Neural cell (in vitro differentiated cells): ENCODE measurements around the gene APBB1IP. TPM values are rescaled to one million over a fixed set of nuclear protein-coding genes. Genes with fewer than 3 reads are reported as not detected.

ENCODE experiments used
- H2AFZ ChIP-seq: fragments of 200-600, 300-800 bp; sonication (generic), shearing (Covaris generic); 2 replicates; pipeline ENCODE4 v1.6.0; 2014; ENCODE audit warnings: low read depth, mild to moderate bottlenecking, antibody characterized with exemption, low read length, moderate library complexity
- H3F3A ChIP-seq: fragments of 200-600 bp; shearing (Covaris generic); 2 replicates; pipeline ENCODE4 v1.6.1; 2016; ENCODE audit warnings: mild to moderate bottlenecking, moderate library complexity, mixed read lengths, antibody characterized with exemption, low read length; ENCODE audit not compliant: insufficient read depth, poor library complexity, severe bottlenecking
- H3K27ac ChIP-seq: fragments of 200-600, 300-800 bp; sonication (generic), shearing (Covaris generic); 2 replicates; pipeline ENCODE4 v1.5.1; 2014; ENCODE audit warnings: mild to moderate bottlenecking, low read length, moderate library complexity
- H3K27me3 ChIP-seq: fragments of 300-800, 200-600 bp; sonication (generic), shearing (Covaris generic); 2 replicates; pipeline ENCODE4 v1.6.0; 2014; ENCODE audit warnings: mild to moderate bottlenecking, low read depth, low read length, moderate library complexity; ENCODE audit not compliant: insufficient read depth
- H3K36me3 ChIP-seq: fragments of 300-800, 200-600 bp; sonication (generic), shearing (Covaris generic); 2 replicates; pipeline ENCODE4 v1.5.1; 2014; ENCODE audit warnings: mild to moderate bottlenecking, antibody characterized with exemption, low read length, moderate library complexity; ENCODE audit not compliant: insufficient read depth
- H3K4me2 ChIP-seq: fragments of 300-800, 200-600 bp; sonication (generic), shearing (Covaris generic); 2 replicates; pipeline ENCODE4 v1.6.0; 2014; ENCODE audit warnings: mild to moderate bottlenecking, low read length
- H3K4me3 ChIP-seq: fragments of 300-800, 200-600 bp; sonication (generic), shearing (Covaris generic); 2 replicates; pipeline ENCODE4 v1.5.1; 2014; ENCODE audit warnings: mild to moderate bottlenecking, low read length, moderate library complexity
- H3K79me2 ChIP-seq: fragments of 200-600 bp; shearing (Covaris generic); replicated peaks from 2 replicates; pipeline ENCODE4 v1.6.0; 2014; ENCODE audit warnings: mild to moderate bottlenecking, low read length, moderate library complexity; ENCODE audit not compliant: insufficient read depth
- H3K9ac ChIP-seq: fragments of 300-800, 200-600 bp; sonication (generic), shearing (Covaris generic); 2 replicates; pipeline ENCODE4 v1.6.1; 2016; ENCODE audit warnings: mild to moderate bottlenecking, low read length, mixed read lengths
- H3K9me2 ChIP-seq: fragments of 200-600 bp; shearing (Covaris generic); 2 replicates; pipeline ENCODE4 v1.6.1; 2016; ENCODE audit warnings: mild to moderate bottlenecking, low read length, mixed read lengths; ENCODE audit not compliant: insufficient read depth
- H3K9me3 ChIP-seq: fragments of 200-600, 300-800 bp; sonication (generic), shearing (Covaris generic); 2 replicates; pipeline ENCODE4 v1.6.1; 2016; ENCODE audit warnings: mild to moderate bottlenecking, mixed run types, low read length, moderate library complexity, mixed read lengths
- H4K20me1 ChIP-seq: fragments of 200-600 bp; shearing (Covaris generic); 2 replicates; pipeline ENCODE4 v1.6.1; 2016; ENCODE audit warnings: mild to moderate bottlenecking, mixed run types; ENCODE audit not compliant: insufficient read depth
- CTCF ChIP-seq: fragments of 450-650 bp; IDR thresholded peaks from 2 replicates; pipeline ENCODE4 v1.5.1; 2014; ENCODE audit warnings: antibody characterized with exemption, mild to moderate bottlenecking, moderate library complexity; ENCODE audit not compliant: poor library complexity, severe bottlenecking
- EP300 ChIP-seq: fragments of 450-650 bp; conservative IDR thresholded peaks from 2 replicates; pipeline ENCODE4 v1.6.1; 2014; ENCODE audit warnings: antibody characterized with exemption, mild to moderate bottlenecking, moderate library complexity; ENCODE audit not compliant: poor library complexity, severe bottlenecking
- EZH2 ChIP-seq: fragments of 200-600, 300-800 bp; shearing (Covaris generic), sonication (generic); IDR thresholded peaks from 2 replicates; pipeline ENCODE4 v1.6.1; 2014; ENCODE audit warnings: antibody characterized with exemption, low read length, borderline replicate concordance, mild to moderate bottlenecking; ENCODE audit not compliant: insufficient read depth, poor library complexity, severe bottlenecking
- MXI1 ChIP-seq: fragments of 450-650 bp; conservative IDR thresholded peaks from 2 replicates; pipeline ENCODE4 v1.6.1; 2014; ENCODE audit warnings: antibody characterized with exemption, mild to moderate bottlenecking; ENCODE audit not compliant: poor library complexity, severe bottlenecking
- POLR2AphosphoS5 ChIP-seq: IDR thresholded peaks from 2 replicates; pipeline ENCODE4 v1.6.1; 2012
- RAD21 ChIP-seq: fragments of 450-650 bp; conservative IDR thresholded peaks from 2 replicates; pipeline ENCODE4 v1.6.1; 2014; ENCODE audit warnings: antibody characterized with exemption, mild to moderate bottlenecking, moderate library complexity
- REST ChIP-seq: IDR thresholded peaks from 2 replicates; pipeline ENCODE4 v1.6.1; 2012; ENCODE audit warnings: borderline replicate concordance
- SMC3 ChIP-seq: fragments of 450-650 bp; conservative IDR thresholded peaks from 2 replicates; pipeline ENCODE4 v1.6.1; 2014; ENCODE audit warnings: antibody characterized with exemption, mild to moderate bottlenecking, moderate library complexity; ENCODE audit not compliant: poor library complexity
- TAF1 ChIP-seq: IDR thresholded peaks from 2 replicates; pipeline ENCODE4 v1.6.1; 2012; ENCODE audit warnings: low read depth
- polyA plus RNA-seq: library from polyadenylated mRNA; depleted of rRNA; stranded (reverse); fragments of >200 nt; gene quantifications from 2 replicates; pipeline ENCODE4 v1.2.3, GENCODE V29; 2014

APBB1IP gene
- polyA plus RNA-seq, 1 donor from 2014 or later, result not detected

- TF ChIP-seq EZH2 (no peak), SMC3 (no peak), CTCF (no peak), REST (no peak), RAD21 (no peak), EP300 (no peak), MXI1 (no peak), TAF1 (no peak), POLR2AphosphoS5 (no peak)
- Histone ChIP-seq H3K4me3 (no peak overlapping the region), H3K9me3 (no peaks in the 10 kb centered on the region), H3K27me3 (peaks cover 17% of the 10 kb centered on the region), H2AFZ (no peak overlapping the region), H3K79me2 (no peaks in the 10 kb centered on the region), H3K4me2 (no peak overlapping the region), H4K20me1 (no peaks in the 10 kb centered on the region), H3K27ac (no peak overlapping the region), H3K9ac (no peak overlapping the region), H3K36me3 (no peaks in the 10 kb centered on the region), H3F3A (no peaks in the 10 kb centered on the region), H3K9me2 (no peaks in the 10 kb centered on the region)
Observed at GRCh38 chr10:26441491-26442214, 3.5 kb downstream of the APBB1IP start.

- no peaks in the 10 kb centered on the region for H3K9me3 ChIP-seq
- H3K36me3 ChIP-seq, result no peaks in the 10 kb centered on the region
- H3K4me2 ChIP-seq, result no peak overlapping the region
- no peaks in the 10 kb centered on the region for H3K79me2 ChIP-seq
- no peak overlapping the region for H3K4me3 ChIP-seq
- H3K27me3 ChIP-seq, result no peaks in the 10 kb centered on the region
- no peaks in the 10 kb centered on the region for H3F3A ChIP-seq
- H4K20me1 ChIP-seq, result no peaks in the 10 kb centered on the region
- H2AFZ ChIP-seq, result no peak overlapping the region
- TF ChIP-seq POLR2AphosphoS5 (no peak), RAD21 (no peak), EP300 (no peak), EZH2 (no peak), REST (no peak), MXI1 (no peak), SMC3 (no peak), TAF1 (no peak), CTCF (no peak)
- H3K27ac ChIP-seq, result no peak overlapping the region
- H3K9ac ChIP-seq, result no peak overlapping the region
- H3K9me2 ChIP-seq, result no peaks in the 10 kb centered on the region
Observed at GRCh38 chr10:26445411-26446031, 7.4 kb downstream of the APBB1IP start.
